ENCODE measurements around the gene CIT. TPM values are rescaled to one million over a fixed set of nuclear protein-coding genes. Genes with fewer than 3 reads are reported as not detected.

Gene CIT
- total RNA-seq, 1 experiment from 2014 or later: 67.9 TPM

DNA sequence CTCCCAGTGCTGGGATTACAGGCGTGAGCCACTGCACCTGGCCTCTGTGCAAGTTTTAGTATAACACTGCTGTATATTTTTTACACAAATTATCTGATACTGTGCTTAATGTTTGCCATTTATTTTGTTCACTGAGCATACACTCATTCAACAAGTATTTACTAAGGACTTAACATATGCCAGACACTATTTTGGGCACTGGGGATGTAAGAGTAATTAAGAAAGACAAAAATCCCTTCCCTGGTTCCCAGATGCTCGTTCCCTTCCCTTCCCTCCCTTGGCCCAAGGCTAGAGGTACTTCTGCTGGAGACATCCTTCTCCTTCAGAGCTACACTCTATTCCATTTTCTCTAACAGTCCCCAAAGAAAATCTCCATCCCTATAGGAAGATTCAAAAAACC, 12.5 kb downstream of the CIT start:
- no peaks in the 10 kb centered on the region for H3K36me3 ChIP-seq (ENCODE audit: control insufficient read depth, insufficient read depth, low read length)
- H3K4me3 ChIP-seq (ENCODE audit: low read depth in 2 of 2, low read length in 2 of 2): no peak overlapping the region
- no peaks in the 10 kb centered on the region for H3K27me3 ChIP-seq (ENCODE audit: control insufficient read depth, insufficient read depth, low read length)
- TF ChIP-seq POLR2AphosphoS5 (IDR thresholded peaks at IDR 0.05; ENCODE audit: low read depth, low read length) (no peak), TCF7L2 (IDR thresholded peaks at IDR 0.05; ENCODE audit: low read depth, low read length) (no peak), SIN3A (IDR thresholded peaks at IDR 0.05; ENCODE audit: borderline replicate concordance, insufficient read depth, low read depth, low read length) (no peak), REST (IDR thresholded peaks at IDR 0.05; ENCODE audit: insufficient read depth in 1 of 2, low read depth in 2 of 2, low read length in 1 of 2) (no peak), CTCF (IDR thresholded peaks at IDR 0.05) (no peak)
- intact Hi-C loops (cut with micrococcal nuclease; ENCODE audit: unreplicated experiment): no loop called here
- DNase-seq (ENCODE audit: low read depth, low spot score) (no peak), ATAC-seq (no peak)
- no peaks in the 10 kb centered on the region for H3K9me3 ChIP-seq (ENCODE audit: control insufficient read depth, insufficient read depth, low read depth, low read length)
- in situ Hi-C loops (cut with HindIII; ENCODE audit: low pct_unique_long_range_greater_than_20kb, low sequenced_read_pairs): no loop called here
- ChIA-PET POLR2A (no interaction called here), CTCF (no interaction called here)
- no peaks in the 10 kb centered on the region for H3K4me1 ChIP-seq (ENCODE audit: control insufficient read depth, insufficient read depth, low read length)
- no TSS peak for BruUV-seq (replicated peaks)
- no peak overlapping the region for H3K27ac ChIP-seq (ENCODE audit: low read length)

DNA sequence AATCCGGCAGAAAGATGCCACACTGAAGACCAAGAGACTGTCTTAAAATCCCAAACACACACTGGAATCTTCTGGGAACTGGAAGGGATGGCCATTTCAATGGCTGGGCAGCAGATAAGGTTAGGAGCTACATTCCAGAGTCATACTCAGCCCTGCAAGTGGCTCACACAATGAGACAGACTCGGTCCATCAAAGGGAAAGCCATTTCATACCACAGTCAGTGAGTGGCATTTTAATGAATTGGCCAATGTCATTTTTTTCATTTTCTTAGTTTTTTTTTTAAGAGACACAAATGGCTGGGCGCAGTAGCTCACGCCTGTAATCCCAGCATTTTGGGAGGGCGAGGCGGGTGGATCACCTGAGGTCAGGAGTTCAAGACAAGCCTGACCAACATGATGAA, 17.9 kb downstream of the CIT start:
- no TSS peak for BruUV-seq (replicated peaks)
- POLR2A ChIA-PET: no interaction called here
- Histone ChIP-seq H3K27ac (ENCODE audit: low read length) (no peak overlapping the region), H3K36me3 (ENCODE audit: control insufficient read depth, insufficient read depth, low read length) (peaks cover 5% of the 10 kb centered on the region; the same call in 1 of the 2 replicates), H3K4me3 (ENCODE audit: low read depth in 2 of 2, low read length in 2 of 2) (no peak overlapping the region), H3K9me3 (ENCODE audit: control insufficient read depth, insufficient read depth, low read depth, low read length) (no peaks in the 10 kb centered on the region), H3K27me3 (ENCODE audit: control insufficient read depth, insufficient read depth, low read length) (no peaks in the 10 kb centered on the region), H3K4me1 (ENCODE audit: control insufficient read depth, insufficient read depth, low read length) (no peaks in the 10 kb centered on the region)
- DNase-seq (ENCODE audit: low read depth, low spot score) (no peak), ATAC-seq (no peak)
- in situ Hi-C loops (cut with HindIII; ENCODE audit: low pct_unique_long_range_greater_than_20kb, low sequenced_read_pairs): no loop called here
- CTCF ChIA-PET: no interaction called here
- intact Hi-C loops (cut with micrococcal nuclease; ENCODE audit: unreplicated experiment): no loop called here
- TF ChIP-seq REST (IDR thresholded peaks at IDR 0.05; ENCODE audit: insufficient read depth in 1 of 2, low read depth in 2 of 2, low read length in 1 of 2) (no peak), POLR2AphosphoS5 (IDR thresholded peaks at IDR 0.05; ENCODE audit: low read depth, low read length) (no peak), CTCF (IDR thresholded peaks at IDR 0.05) (no peak), TCF7L2 (IDR thresholded peaks at IDR 0.05; ENCODE audit: low read depth, low read length) (no peak), SIN3A (IDR thresholded peaks at IDR 0.05; ENCODE audit: borderline replicate concordance, insufficient read depth, low read depth, low read length) (no peak)
